HG03045 (cell line): ENCODE results near the gene MYO1E.

Source experiments
- ATAC-seq: cut with Tn5 transposase; IDR thresholded peaks from one replicate; pipeline ENCODE4 v1.9.1; 2021; ENCODE audit warnings: mild to moderate bottlenecking, moderate library complexity; ENCODE audit not compliant: unreplicated experiment

Gene MYO1E

DNA sequence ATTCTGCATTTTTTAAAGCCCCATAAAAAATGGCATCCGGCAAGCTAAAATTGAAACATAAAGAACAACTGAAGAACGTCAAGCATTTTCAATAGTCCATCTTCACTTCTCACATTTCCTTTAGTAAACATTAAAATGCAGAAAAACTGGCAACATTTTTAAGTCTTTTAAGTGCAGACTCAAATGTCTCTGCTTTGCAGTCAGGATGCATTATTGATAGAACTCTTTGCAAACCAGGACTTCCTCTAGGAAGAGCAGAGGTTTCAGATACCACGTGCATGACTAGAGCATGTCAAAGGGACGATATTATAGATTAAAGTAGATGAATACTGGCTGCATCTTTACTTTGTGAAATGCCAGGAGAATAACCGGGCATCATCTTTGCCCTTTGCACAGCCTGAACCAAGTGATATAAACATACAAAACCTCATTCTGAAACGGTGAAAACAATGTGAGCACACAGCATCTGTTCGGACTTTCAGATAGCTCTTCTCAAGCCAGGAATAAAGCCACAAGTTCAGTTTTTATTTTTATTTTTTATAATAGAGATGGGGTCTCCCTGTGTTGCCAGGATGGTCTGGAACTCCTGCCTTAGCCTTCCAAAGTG, 101.0 kb downstream of the MYO1E start:
- no peak for ATAC-seq

DNA sequence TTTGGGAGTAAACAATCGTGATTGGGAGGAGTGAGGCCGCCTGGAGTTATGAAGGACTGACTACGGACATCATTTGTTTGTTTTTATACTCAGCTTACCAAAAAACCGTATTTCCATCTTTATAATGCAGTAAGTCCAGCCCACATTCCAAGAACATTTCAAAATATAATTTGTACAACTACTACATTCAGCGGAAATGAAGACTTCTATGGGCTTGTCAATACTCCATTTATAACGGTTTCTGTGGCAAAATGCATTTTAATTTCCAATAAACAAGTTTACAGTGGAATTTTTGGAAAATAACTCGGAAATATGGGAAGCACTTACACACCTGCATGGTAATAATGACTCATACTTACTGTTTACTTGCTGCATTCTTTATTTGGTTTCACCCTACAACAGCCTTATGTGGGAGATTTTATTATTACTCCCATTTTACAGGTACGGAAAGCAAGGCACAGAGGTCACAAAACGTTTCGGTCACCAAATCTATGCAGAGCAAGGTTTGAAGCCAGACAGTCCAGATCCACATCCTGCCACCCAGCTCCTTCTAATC, 103.7 kb downstream of the MYO1E start:
- ATAC-seq: no peak

DNA sequence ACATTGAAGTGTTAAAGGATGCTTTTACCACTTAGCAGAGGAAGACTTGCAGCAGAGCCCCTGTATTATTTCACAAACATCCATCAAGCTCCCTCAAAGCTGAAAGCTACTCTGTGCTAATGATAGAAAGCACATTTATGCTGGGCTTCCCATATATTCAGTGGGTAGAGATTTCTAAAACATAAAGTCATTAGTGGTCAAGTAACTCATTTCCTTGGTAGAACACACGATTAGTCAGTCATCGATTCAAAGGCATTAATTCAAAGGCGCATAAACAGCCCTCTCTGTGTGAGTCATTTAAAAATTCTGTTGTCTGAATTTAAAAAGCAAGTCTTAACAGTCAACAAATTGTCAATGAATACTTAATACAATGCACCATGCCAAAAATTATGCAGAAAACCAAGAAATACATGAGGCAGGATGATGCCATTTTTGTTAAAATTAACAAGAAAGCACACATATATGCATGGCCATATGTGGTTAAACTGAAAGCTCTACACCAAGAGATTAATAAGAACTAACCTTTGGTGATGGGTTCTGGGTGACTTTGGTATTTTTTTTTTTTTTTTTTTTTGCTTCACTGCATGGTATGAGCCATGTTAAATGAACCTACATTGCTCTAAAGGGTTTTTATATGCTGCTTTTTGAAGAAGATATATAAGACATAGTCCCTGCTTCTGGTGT, 104.4 kb downstream of the MYO1E start:
- no peak for ATAC-seq

GRCh38 chr15:59266028-59266427, 106.6 kb downstream of the MYO1E start:
- no peak for ATAC-seq

DNA sequence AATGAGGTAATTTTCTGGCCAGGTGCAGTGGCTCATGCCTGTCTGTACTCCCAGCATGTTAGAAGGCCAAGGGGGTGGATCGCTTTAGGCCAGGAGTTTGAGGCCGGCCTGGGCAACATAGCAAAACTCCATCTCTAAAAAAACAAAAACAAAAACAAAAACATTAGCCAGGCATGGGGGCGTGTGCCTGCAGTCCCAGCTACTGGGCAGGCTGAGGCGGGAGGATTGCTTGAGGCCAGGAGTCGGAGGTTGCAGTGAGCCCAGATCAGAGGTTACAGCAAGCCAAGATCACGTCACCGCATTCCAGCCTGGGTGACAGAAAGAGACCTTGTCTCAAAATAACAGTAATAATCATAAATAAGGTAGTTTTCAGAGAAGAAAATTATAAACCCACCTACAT, 110.4 kb downstream of the MYO1E start:
- ATAC-seq: no peak

- ATAC-seq: no peak
These were observed 112.6 kb downstream of the MYO1E start for GRCh38 chr15:59260090-59260489.

- no peak for ATAC-seq
These were observed 113.3 kb downstream of the MYO1E start for GRCh38 chr15:59259137-59259943.

DNA sequence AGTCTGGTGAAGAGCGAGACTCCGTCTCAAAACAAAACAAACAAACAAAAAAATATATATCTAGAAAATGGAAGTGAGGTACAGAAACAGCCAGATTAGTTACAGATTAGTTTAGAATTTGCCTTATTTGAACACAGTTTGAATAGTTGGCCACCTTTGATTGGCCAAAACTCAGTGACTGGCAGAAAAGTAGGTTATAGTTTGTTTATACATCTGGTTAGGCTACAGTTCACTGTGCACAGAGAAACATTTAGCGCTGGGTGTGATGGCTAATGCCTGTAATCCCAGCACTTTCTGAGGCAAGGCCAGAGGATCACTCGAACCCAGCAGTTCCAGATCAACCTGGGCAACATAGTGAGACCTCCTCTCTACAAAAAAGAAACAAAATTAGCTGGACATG, 114.4 kb downstream of the MYO1E start:
- no peak for ATAC-seq

DNA sequence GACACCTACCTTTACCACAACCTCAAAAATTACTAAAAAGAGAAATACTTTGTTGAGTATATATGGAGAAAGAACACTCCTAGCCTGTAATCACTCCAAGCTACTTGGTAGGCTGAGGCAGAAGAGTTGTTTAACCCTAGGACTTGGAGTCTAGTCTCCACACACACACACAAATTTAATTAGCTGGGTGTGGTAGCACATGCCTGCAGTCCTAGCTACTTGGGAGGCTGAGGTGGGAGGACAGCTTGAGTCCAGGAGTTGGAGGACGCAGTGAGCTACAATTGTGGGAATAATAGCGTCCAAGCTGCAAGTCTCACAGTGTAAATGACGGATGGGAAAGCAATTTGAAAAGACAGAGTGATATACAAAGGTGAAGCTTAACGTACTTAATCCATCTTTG, 115.5 kb downstream of the MYO1E start:
- no peak for ATAC-seq

- no peak for ATAC-seq
These were observed 116.2 kb downstream of the MYO1E start for GRCh38 chr15:59256482-59256881.

DNA sequence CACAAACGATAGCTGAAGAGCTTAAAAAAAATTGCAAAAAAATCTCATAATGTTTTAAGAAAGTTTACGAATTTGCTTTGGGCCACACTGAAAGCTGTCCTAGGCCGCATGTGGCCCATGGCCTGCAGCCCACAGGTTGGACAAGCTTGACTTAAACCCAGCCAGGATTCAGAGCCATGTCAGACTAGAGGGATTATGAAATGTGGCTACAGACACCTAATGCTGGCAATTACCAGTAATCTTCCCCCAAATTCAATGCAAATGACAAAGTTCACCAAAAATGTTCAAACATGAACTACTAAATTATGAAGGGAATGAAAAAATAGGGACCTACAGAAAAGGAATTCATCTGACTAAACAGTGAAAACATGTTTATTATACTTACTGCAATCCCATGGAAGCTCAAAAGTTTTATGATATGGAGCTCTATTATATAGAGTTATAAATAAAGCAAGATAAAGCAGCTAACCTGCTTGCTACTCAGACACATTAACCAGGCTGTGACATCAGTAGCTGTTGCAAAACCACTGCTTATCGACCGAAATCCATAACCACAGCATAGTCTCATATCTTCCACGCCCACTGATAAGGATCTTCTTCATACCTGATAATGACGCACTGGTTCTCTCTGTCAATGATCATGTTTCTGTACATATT, 116.9 kb downstream of the MYO1E start:
- ATAC-seq: no peak

GRCh38 chr15:59252137-59252536, 120.5 kb downstream of the MYO1E start:
- ATAC-seq: no peak

DNA sequence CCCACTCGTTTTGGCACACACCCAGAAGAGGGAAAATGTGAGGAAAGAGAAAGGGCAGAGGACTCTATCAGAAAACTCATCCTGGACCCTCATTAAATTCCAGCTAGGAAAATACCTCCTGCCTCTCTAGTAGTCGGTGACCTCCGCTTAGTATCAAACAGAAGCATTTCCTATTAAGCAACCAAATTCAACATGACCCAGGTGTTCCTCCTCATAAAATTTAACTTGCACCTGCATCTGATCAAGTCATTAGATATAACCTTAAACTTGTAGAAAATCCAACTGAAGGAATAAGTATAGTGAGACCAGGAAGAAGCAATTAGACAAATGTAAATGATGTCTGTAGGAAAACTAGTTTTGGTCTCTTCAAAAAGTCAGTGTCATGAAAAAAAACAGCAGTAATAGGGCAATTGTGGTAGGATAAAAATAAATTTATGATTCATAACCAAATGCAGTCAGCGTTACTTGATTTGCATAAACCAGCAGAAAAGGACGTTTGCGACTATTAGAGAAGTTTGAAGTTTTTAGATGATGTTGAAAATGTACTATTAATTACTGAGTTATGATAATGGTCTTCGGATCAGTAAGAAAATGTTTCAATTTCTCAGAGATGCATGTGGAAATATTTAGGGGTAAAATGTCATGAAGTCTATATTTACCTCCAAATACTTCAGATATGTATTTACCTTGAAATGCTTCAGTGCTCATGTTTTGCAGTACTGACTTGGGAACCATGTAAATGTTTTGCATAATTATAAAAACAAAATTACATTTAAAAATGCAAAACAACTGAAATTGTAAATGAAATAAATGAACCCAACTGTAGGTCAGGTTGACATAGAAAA, 121.4 kb downstream of the MYO1E start:
- peak; percentile 40 for ATAC-seq

GRCh38 chr15:59250249-59250648, 122.4 kb downstream of the MYO1E start:
- ATAC-seq: no peak

DNA sequence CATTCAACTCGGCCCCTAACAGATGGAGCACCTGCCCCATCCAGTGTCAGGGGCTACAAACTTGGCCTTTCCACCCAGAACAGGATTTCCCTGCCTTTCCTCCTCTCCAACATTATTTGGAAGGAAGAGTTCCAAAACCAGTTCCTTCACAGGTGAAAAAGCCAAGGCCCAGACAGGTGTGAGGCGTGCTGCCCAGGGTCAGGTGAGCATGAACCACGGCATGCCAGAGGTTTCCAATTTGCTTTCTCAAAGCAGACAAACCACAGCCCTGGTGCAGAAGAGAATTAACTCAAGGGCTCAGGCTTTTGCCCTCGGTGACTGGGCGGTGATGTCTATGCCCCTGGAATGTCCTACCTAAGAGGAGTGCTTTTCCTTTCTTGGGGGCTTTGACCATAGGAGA, 122.9 kb downstream of the MYO1E start:
- ATAC-seq: no peak

- no peak for ATAC-seq
These were observed 125.3 kb downstream of the MYO1E start for GRCh38 chr15:59247364-59247763.

DNA sequence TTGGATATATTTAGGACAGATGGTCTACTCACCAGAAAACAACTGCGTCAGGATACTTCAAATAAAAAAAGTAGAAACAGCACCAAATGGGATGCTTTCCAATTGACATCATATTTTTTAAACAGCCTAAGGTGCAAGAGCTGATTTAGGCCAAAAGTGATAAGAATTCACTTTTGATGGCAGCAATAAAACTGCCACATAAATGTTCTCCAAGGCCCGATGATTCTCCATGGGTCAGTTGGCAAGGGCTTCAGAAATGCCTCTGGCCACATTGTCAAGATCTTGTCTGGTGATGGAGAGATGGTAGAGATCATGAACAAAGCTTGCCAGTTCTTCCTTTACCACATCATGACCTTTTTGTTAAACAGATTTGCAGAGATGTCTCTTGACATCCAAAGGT, 127.1 kb downstream of the MYO1E start:
- no peak for ATAC-seq

- ATAC-seq: peak; percentile 80
These were observed 128.3 kb downstream of the MYO1E start for GRCh38 chr15:59244337-59244736.

GRCh38 chr15:59243622-59244021, 129.0 kb downstream of the MYO1E start:
- ATAC-seq: no peak

GRCh38 chr15:59242649-59243048, 130.0 kb downstream of the MYO1E start:
- no peak for ATAC-seq
